Trophoblast cell (in vitro differentiated cells and primary cell): ENCODE measurements around the gene NLRP11.

ENCODE experiments used
- DNase-seq, 2 donors: peaks; one replicate each; pipeline ENCODE4 v3.0.0-alpha.2; 2016
- H2AFZ ChIP-seq: 2 replicates; pipeline ENCODE4 v1.6.1; 2013; ENCODE audit warnings: low read length, moderate library complexity, mild to moderate bottlenecking; ENCODE audit not compliant: insufficient read depth, poor library complexity
- H2AK5ac ChIP-seq: 2 replicates; pipeline ENCODE4 v1.6.1; 2013; ENCODE audit warnings: mild to moderate bottlenecking, low read length
- H2BK120ac ChIP-seq: 2 replicates; pipeline ENCODE4 v1.6.1; 2013; ENCODE audit warnings: low read length, mild to moderate bottlenecking, moderate library complexity; ENCODE audit not compliant: insufficient read depth, poor library complexity
- H2BK12ac ChIP-seq: 2 replicates; pipeline ENCODE4 v1.6.1; 2013; ENCODE audit warnings: mild to moderate bottlenecking, low read length, moderate library complexity
- H2BK5ac ChIP-seq: 2 replicates; pipeline ENCODE4 v1.6.1; 2013; ENCODE audit warnings: low read length, low read depth, moderate library complexity, mild to moderate bottlenecking; ENCODE audit not compliant: poor library complexity
- H3K14ac ChIP-seq: 2 replicates; pipeline ENCODE4 v1.6.1; 2013; ENCODE audit warnings: mild to moderate bottlenecking, low read length
- H3K18ac ChIP-seq: 2 replicates; pipeline ENCODE4 v1.6.1; 2013; ENCODE audit warnings: mild to moderate bottlenecking, low read length
- H3K23ac ChIP-seq: 2 replicates; pipeline ENCODE4 v1.6.1; 2013; ENCODE audit warnings: low read length
- H3K27ac ChIP-seq: 2 replicates; pipeline ENCODE4 v1.5.1; 2013; ENCODE audit warnings: low read depth, mild to moderate bottlenecking, inconsistent platforms, low read length, moderate library complexity
- H3K27me3 ChIP-seq: 2 replicates; pipeline ENCODE4 v1.6.1; 2013; ENCODE audit warnings: inconsistent platforms, mild to moderate bottlenecking, low read length, moderate library complexity; ENCODE audit not compliant: insufficient read depth
- H3K36me3 ChIP-seq, 2 experiments: 1 replicate in 1 of 2; 2 replicates in 1 of 2; pipeline ENCODE4 v1.6.1; 2013; ENCODE audit warnings: low read length in 2 of 2, mild to moderate bottlenecking in 2 of 2, moderate library complexity in 1 of 2; ENCODE audit not compliant: insufficient read depth in 2 of 2, control insufficient read depth in 1 of 2
- H3K4ac ChIP-seq: 2 replicates; pipeline ENCODE4 v1.6.1; 2013; ENCODE audit warnings: low read depth, mild to moderate bottlenecking, low read length, moderate library complexity
- H3K4me1 ChIP-seq, 2 experiments: 1 replicate in 1 of 2; 2 replicates in 1 of 2; pipeline ENCODE4 v1.6.1; 2013; ENCODE audit warnings: low read length in 2 of 2, mild to moderate bottlenecking in 2 of 2, moderate library complexity in 1 of 2; ENCODE audit not compliant: insufficient read depth in 2 of 2, control insufficient read depth in 1 of 2
- H3K4me2 ChIP-seq: 2 replicates; pipeline ENCODE4 v1.6.1; 2013; ENCODE audit warnings: inconsistent platforms, mild to moderate bottlenecking, low read length, moderate library complexity
- H3K4me3 ChIP-seq: 2 replicates; pipeline ENCODE4 v1.5.1; 2013; ENCODE audit warnings: mild to moderate bottlenecking, low read depth, low read length, inconsistent platforms
- H3K79me1 ChIP-seq: one replicate; pipeline ENCODE4 v1.6.1; 2013; ENCODE audit warnings: low read length
- H3K79me2 ChIP-seq: 2 replicates; pipeline ENCODE4 v1.6.1; 2013; ENCODE audit warnings: low read length, mild to moderate bottlenecking; ENCODE audit not compliant: control insufficient read depth, insufficient read depth, poor library complexity
- H3K9ac ChIP-seq: 2 replicates; pipeline ENCODE4 v1.6.1; 2013; ENCODE audit warnings: mild to moderate bottlenecking, low read length
- H3K9me3 ChIP-seq: 2 replicates; pipeline ENCODE4 v1.6.1; 2013; ENCODE audit warnings: low read depth, mild to moderate bottlenecking, control low read depth, inconsistent platforms, low read length; ENCODE audit not compliant: insufficient read depth
- H4K12ac ChIP-seq: 2 replicates; pipeline ENCODE4 v1.6.1; 2013; ENCODE audit warnings: low read depth, mild to moderate bottlenecking, low read length, moderate library complexity
- H4K8ac ChIP-seq: 2 replicates; pipeline ENCODE4 v1.6.1; 2013; ENCODE audit warnings: low read depth, mild to moderate bottlenecking, low read length, moderate library complexity
- H4K91ac ChIP-seq: one replicate; pipeline ENCODE4 v1.6.1; 2013; ENCODE audit warnings: low read depth, mild to moderate bottlenecking, low read length, moderate library complexity
- WGBS: extraction: QIAGEN DNeasy Blood & Tissue Kit; methylation state at CpG from one replicate; pipeline ENCODE4 v1.1.7; 2013; ENCODE audit warnings: missing lambda C conversion rate; ENCODE audit not compliant: insufficient read length, insufficient coverage; ENCODE audit errors: extremely low coverage; 5-methylcytosine and 5-hydroxymethylcytosine counted together

The NLRP11 gene

GRCh38 chr19:55836340-55836739 is 4.5 kb upstream of the NLRP11 start, which contains the start of gene NLRP4:
Gene NLRP4, plus strand, starts transcription at chr19:55836540. Its CDS starts 15,541 bp downstream, at chr19:55852081.
- Histone ChIP-seq H3K27me3 (no peaks in the 10 kb centered on the region), H3K4ac (no peak within 1 kb of the TSS), H2BK5ac (no peak within 1 kb of the TSS), H3K79me2 (no peaks in the 10 kb centered on the region), H3K18ac (no peak within 1 kb of the TSS), H3K36me3 (no peaks in the 10 kb centered on the region), H3K9ac (no peak within 1 kb of the TSS), H3K27ac (no peak within 1 kb of the TSS), H3K23ac (no peak within 1 kb of the TSS), H2AK5ac (no peak within 1 kb of the TSS), H2AFZ (no peak within 1 kb of the TSS), H4K91ac (no peak within 1 kb of the TSS), H3K4me2 (no peak within 1 kb of the TSS), H4K8ac (no peak within 1 kb of the TSS), H3K4me1 (no peaks in the 10 kb centered on the region), H2BK120ac (no peak within 1 kb of the TSS), H4K12ac (no peak within 1 kb of the TSS), H3K79me1 (no peaks in the 10 kb centered on the region), H3K4me3 (no peak within 1 kb of the TSS), H2BK12ac (no peak within 1 kb of the TSS), H3K14ac (no peak within 1 kb of the TSS), H3K9me3 (peaks cover 18% of the 10 kb centered on the region)
- DNase-seq: no peak
- WGBS: no CpG with 5 or more reads among the region's 16 CpGs

- Histone ChIP-seq H4K91ac (no peak overlapping the region), H3K9ac (no peak overlapping the region), H2AK5ac (no peak overlapping the region), H3K79me2 (no peaks in the 10 kb centered on the region), H3K4me2 (no peak overlapping the region), H4K12ac (no peak overlapping the region), H3K9me3 (peaks cover 16% of the 10 kb centered on the region), H3K27me3 (no peaks in the 10 kb centered on the region), H3K79me1 (no peaks in the 10 kb centered on the region), H4K8ac (no peak overlapping the region), H3K23ac (no peak overlapping the region), H3K4ac (no peak overlapping the region), H3K4me1 (no peaks in the 10 kb centered on the region), H2BK120ac (no peak overlapping the region), H2AFZ (no peak overlapping the region), H3K14ac (no peak overlapping the region), H3K27ac (no peak overlapping the region), H3K36me3 (no peaks in the 10 kb centered on the region), H2BK12ac (no peak overlapping the region), H2BK5ac (no peak overlapping the region), H3K18ac (no peak overlapping the region), H3K4me3 (no peak overlapping the region)
- no peak for DNase-seq
- WGBS: no CpG with 5 or more reads among the region's 4 CpGs
These were observed 877 bp upstream of the NLRP11 start for GRCh38 chr19:55832676-55833075.

GRCh38 chr19:55830656-55831055 is 1.1 kb downstream of the NLRP11 start:
- H2AK5ac ChIP-seq: no peak overlapping the region
- no peaks in the 10 kb centered on the region for H3K36me3 ChIP-seq
- peaks cover 9% of the 10 kb centered on the region for H3K9me3 ChIP-seq
- no peak overlapping the region for H3K23ac ChIP-seq
- H3K4ac ChIP-seq: no peak overlapping the region
- no peak overlapping the region for H3K27ac ChIP-seq
- H4K12ac ChIP-seq: no peak overlapping the region
- H3K14ac ChIP-seq: no peak overlapping the region
- no peak overlapping the region for H3K4me2 ChIP-seq
- no peak for DNase-seq
- H3K4me1 ChIP-seq: no peaks in the 10 kb centered on the region
- H2BK12ac ChIP-seq: no peak overlapping the region
- H3K27me3 ChIP-seq: no peaks in the 10 kb centered on the region
- H4K8ac ChIP-seq: no peak overlapping the region
- H2BK120ac ChIP-seq: no peak overlapping the region
- H2BK5ac ChIP-seq: no peak overlapping the region
- WGBS: no CpG with 5 or more reads among the region's 5 CpGs
- no peak overlapping the region for H2AFZ ChIP-seq
- no peak overlapping the region for H3K9ac ChIP-seq
- no peaks in the 10 kb centered on the region for H3K79me2 ChIP-seq
- no peak overlapping the region for H3K4me3 ChIP-seq
- H3K79me1 ChIP-seq: no peaks in the 10 kb centered on the region
- H4K91ac ChIP-seq: no peak overlapping the region
- H3K18ac ChIP-seq: no peak overlapping the region

GRCh38 chr19:55820037-55820436 is 11.8 kb downstream of the NLRP11 start:
- Histone ChIP-seq H3K79me1 (no peaks in the 10 kb centered on the region), H3K14ac (no peak overlapping the region), H3K4me2 (no peak overlapping the region), H3K18ac (no peak overlapping the region), H4K8ac (no peak overlapping the region), H3K27ac (no peak overlapping the region), H3K4me3 (no peak overlapping the region), H3K4me1 (no peaks in the 10 kb centered on the region), H3K9me3 (peaks cover 19% of the 10 kb centered on the region), H2BK5ac (no peak overlapping the region), H3K36me3 (no peaks in the 10 kb centered on the region), H2BK120ac (no peak overlapping the region), H3K23ac (no peak overlapping the region), H4K91ac (no peak overlapping the region), H3K4ac (no peak overlapping the region), H2AFZ (no peak overlapping the region), H3K79me2 (no peaks in the 10 kb centered on the region), H2BK12ac (no peak overlapping the region), H2AK5ac (no peak overlapping the region), H3K9ac (no peak overlapping the region), H4K12ac (no peak overlapping the region), H3K27me3 (no peaks in the 10 kb centered on the region)
- no peak for DNase-seq
- no CpG with 5 or more reads among the region's 3 CpGs for WGBS
